ENCODE data around the gene EIF2B4.

Gene EIF2B4

DNA sequence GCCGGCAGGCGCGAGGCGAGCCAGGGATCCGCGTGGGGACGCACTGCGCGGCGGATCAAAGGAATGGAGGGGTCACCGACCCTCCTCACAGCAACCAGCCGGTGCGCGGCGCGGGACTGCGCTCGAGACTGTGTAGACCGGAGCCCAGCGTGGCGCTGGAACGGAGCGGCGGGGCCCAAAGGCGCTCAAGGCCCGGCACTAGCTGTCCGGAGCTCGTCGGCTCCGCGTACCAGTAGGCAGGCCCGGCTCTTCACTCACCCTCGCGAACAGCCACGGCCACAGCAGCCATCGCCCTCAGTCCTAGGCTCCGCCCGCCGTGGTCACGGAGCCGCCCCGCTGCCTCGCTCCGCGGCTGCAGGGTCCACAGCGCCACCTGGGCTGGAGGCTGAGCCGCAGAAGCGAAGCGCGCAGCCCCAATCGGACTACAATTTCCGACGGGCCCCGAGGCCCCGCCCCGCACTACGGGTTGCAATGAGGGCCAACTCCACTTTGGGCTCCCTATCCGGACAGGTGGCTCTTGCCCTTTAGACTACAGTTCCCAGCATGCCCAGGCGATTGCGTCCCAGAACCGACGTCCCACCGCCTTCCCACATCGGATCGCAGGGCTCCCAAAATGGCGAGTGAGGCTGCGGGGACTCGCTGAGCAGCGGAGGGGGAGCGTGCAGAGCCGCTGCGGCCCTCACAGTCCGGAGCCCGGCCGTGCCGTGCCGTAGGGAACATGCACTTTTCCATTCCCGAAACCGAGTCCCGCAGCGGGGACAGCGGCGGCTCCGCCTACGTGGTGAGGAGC, at the start of gene EIF2B4, which contains the start of gene SNX17:
Gene EIF2B4 (minus strand): TSS at position 313 of the 790 bp plus-strand sequence. CDS start 24 bp downstream, at position 289.
Gene SNX17 (plus strand): TSS at position 591 of the 790 bp plus-strand sequence. CDS start 128 bp downstream, at position 719.
- peak; percentile 99 for DNase-seq (ENCODE audit: low read depth)

DNA sequence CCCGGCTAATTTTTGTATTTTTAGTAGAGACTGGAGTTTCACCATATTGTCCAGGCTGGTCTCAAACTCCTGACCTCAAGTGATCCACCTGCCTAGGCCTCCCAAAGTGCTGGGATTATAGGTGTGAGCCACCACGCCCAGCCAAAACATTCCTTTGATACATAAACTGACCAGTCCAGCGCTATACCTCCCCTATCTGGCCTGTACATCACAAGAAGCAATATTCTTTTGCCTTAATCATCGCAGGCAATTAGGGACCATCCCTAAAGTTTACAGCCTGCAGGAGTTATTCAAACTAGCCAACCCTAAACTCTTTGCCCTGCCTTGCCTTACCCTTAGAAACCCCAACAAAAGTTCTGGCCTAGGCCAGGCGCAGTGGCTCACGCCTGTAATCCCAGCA, 46.0 kb upstream of the EIF2B4 start:
- no peak for DNase-seq (ENCODE audit: low read depth)

DNA sequence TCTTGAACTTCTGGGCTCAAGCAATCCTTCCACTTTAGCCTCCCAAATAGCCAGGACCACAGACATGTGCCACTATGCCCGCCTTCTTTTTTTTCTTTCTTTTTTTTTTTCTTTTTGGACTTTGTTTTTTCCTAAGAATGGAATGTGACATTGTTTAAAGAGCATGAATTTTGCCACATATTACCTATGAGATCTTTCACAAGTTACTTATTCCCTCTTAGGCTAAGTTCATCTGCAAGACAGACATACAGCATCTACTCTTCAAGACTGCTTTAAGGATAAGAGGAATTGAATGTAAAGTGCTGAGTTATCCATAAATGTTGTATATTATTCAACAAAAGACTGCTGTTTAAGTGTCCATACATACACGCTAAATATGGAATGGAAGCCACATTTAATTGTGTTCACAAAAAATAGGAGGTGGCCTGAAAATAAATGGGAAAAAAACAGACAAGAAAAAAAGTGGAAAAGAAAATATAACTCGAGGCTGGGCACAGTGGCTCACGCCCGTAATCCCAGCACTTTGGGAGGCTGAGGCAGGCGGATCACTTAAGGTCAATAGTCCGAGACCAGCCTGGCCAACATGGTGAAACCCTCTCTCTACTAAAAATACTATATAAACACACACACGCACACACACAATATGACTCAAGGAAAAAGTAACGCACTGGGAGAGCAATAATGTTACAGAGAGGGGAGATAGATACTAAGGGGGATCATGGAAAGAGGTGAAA, 42.4 kb upstream of the EIF2B4 start:
- DNase-seq (ENCODE audit: low read depth) = no peak

DNA sequence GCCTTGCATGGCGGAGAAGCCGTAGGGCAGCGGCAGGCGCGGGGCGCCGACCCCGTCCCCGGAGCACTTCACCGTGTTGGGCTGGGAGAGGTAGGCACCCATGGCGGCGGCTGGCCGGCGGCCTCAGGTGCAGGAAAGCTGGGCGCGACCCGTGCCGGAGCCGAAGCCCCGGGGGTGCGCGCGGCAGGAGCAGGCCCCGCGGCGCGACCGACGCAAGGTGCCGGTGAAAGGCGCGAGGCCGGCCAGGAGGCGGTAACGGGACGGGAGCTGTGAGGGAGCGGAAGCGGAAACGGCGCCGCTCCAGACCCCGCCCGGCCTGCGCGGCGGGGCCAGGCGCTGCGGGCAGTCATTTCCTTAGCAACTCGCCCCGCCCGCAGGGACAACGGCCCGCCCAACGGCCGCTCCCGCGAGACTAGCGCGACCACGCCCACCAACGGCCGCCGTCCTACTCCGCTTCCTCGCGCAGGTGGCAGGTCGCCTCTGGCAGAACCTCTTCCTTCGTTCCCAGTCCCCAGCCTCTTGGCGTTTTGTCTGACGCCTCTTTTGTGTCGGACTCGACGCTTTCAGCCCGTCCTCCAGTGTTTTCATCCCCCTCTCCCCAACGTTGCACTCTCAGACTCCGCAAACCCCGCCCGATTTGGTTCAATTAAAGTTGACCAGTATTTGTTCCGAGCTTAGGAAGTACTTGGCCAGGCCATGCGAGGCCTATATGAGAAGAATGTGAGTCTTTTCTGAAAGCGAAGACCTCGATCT, 39.4 kb upstream of the EIF2B4 start, which contains the start of gene PPM1G:
Gene PPM1G (minus strand): TSS at position 271 of the 753 bp plus-strand sequence. CDS start 169 bp downstream, at position 102.
- peak; percentile 86 for DNase-seq (ENCODE audit: low read depth)

DNA sequence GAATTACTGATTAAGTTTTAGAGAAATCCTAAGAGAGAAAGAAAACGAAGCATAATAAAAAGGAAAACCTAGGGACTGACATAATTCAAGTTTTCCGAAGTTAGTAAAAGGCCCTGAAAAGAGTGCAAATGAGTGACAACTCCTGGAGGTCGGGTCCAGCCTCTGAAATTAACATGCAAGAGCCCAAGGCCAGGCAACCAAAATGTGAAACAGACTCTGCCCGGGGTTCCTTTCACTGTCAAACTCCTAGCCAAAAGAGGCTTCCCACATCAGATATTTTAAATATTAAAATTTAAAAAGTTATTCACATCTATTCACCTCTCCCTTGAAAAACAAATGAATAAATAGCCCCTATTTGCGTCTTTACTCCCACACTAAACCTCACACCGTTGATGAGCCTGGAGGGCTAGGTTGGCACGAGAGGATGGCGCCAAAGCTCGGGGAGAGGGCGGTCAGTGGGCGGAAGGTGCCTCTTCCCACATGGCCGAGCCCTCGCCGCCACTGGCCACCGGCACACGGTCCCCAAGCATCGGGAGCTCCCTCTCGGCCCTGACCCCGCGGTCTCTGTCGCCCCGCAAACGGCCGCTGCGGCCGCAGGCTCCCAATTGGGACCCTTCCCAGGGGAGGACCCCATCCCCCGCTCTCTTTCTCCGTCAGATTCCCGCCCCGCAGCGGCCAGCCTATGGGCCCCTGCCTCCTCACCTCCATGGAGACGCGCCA, 38.6 kb upstream of the EIF2B4 start:
- no peak for DNase-seq (ENCODE audit: low read depth)

DNA sequence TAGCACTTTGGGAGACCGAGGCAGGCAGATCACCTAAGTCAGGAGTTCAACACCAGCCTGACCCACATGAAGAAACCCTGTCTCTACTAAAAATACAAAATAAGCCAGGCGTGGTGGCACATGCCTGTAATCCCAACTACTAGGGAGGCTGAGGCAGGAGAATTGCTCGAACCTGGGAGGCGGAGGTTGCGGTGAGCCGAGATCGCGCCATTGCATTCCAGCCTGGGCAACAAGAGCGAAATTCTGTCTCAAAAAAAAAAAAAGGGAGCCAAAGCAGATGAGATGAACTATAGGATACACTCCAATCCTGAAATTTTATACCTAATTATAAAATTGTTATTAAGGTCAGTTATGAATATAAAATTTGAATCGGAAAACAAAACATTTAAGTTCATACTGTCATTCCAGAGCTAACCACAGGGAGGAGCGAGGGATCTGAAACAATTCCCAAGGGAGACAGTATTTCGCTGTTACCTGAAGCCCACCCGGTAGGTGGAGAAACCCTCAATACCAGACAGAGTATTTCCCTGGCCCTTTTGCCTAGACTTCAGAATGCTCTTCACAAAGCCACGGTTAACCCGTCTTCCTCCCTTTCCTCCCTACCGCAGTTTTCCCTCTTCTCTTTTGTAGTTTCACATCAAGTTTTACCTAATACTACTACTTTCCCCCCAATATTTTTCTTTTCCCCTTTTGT, 37.8 kb upstream of the EIF2B4 start:
- DNase-seq (ENCODE audit: low read depth) = no peak

DNA sequence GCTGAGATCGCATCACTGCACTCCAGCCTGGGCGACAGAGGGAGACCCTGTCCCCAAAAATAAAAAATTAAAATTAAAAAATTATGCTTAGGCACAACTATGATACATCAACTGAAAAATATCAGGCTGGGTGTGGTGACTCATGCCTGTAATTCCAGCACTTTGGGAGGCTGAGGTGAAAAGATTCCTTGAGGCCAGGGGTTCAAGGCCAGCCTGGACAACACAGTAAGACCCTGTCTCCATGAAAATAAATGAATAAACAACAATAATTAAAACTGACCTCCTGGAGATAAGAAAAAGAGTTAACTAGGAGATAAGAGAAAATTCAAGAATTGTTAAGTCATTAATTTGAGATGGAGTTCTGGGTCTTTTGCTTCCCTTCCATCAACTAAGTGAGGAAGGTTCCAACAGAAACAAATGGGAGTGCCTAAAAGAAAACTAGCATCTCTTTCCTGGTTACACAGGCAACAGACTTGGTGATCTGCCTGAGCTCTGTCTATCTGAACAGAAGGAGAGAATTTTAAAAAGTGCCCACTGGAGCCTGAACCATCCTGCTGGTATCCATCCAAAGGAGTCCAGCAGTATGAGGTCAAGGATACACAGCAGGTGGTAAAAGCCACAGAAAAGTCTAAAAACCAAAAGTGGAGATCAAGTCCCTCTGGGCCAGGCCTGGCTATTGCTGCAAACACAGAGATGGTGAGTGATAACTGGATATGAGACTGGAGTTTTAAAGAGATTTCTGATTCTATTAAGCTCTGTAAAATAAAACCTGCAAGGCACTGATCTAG, 30.4 kb upstream of the EIF2B4 start:
- DNase-seq (ENCODE audit: low read depth) = no peak

DNA sequence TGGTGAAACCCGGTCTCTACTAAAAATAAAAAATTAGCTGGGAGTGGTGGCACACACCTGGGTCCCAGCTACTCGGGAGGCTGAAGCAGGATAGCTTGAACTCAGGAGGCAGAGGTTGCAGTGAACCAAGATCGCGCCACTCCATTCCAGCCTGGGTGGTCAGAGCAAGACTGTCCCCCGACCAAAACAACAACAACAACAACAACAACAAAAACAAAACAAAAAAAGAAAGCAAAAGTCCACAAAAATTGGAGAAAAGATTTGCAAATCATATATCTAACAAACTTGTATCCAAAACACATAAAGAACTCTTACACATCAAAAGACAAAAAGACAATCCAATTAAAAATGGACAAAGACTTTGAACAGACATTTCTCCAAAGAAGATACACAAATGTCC, 28.8 kb upstream of the EIF2B4 start:
- DNase-seq (ENCODE audit: low read depth) = no peak

DNA sequence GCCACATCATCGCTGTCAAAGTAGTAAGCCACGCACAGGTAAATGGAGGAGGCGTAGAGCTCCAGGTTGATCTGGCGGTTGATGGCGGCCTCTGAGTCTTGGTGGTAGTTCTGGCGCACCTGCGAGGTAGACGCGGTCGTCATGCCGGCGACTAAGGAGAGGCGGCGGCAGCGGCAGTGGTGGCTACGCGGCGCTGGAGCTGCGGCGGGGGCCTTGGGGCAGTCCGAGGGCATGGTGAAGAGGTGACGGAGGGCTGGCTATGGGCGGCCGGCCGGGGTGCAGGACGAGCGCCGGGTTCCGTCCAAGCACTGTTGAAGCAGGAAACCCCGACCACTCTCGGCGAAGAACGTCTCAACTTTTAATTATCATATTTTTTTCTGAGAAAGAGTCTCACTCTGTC, 23.1 kb upstream of the EIF2B4 start:
- DNase-seq (ENCODE audit: low read depth) = no peak

DNA sequence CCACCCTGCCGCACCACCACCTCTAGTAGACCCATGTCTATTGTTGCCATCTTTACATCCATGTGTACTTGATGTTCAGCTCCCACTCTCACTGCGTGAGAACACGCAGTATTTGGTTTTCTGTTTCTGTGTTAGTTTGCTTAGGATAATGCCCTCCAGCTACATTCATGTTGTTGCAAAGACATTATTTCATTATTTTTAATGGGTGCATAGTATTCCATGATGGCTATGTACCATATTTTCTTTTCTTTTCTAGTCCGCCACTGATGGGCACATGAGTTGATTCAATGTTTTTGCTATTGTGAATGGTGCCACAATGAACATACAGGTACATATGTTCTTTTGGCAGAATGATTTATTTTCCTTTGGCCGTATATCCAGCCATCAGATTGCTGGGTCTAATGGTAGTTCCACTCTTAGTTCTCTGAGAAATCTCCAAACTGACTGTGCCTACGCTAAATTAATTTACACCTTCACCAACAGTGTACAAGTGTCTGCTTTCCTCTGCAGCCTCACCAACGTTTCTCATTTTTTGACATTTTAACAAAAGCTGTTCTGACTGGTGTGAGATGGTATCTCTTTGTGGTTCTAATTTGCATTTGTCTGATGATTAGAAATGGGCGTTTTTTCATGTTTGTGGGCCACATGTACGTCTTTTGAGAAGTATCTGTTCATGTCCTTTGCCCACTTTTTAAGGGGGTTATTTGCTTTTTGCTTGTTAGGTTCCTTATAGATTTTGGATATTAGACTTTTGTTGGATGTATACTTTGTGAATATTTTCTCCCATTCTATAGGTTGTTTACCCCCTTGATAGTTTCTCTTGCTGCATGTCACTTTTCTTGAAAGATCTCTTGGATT, 20.9 kb upstream of the EIF2B4 start:
- no peak for DNase-seq (ENCODE audit: low read depth)

DNA sequence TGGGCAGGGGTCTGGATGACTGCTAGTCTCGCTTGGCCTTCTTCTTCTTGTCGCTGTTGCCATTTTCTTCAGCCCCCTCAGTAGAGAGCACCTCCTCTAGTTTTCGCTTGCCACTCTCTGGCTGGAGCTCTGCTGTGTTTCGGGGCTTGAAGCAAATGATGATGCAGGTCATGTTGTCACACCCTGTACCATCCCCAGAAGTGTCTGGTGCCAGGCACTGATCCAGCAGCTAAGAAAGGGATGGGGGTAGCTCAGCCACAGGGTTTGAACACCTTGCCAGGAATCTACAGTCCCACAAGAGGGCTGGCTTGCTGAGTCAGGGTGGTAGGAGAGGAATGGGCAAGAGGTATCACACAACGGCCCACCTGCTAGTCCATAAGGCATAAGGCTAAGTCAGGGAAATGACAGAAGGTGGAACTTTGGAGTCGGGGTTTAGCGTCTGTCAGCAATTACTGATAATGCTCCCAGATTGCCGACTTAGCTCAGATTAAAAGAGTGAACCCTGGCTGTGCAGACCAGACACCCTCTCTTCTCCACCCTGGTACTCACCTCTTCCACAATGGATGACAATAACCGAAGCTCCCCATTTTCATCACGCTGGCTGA, 11.5 kb upstream of the EIF2B4 start:
- DNase-seq (ENCODE audit: low read depth) = no peak

DNA sequence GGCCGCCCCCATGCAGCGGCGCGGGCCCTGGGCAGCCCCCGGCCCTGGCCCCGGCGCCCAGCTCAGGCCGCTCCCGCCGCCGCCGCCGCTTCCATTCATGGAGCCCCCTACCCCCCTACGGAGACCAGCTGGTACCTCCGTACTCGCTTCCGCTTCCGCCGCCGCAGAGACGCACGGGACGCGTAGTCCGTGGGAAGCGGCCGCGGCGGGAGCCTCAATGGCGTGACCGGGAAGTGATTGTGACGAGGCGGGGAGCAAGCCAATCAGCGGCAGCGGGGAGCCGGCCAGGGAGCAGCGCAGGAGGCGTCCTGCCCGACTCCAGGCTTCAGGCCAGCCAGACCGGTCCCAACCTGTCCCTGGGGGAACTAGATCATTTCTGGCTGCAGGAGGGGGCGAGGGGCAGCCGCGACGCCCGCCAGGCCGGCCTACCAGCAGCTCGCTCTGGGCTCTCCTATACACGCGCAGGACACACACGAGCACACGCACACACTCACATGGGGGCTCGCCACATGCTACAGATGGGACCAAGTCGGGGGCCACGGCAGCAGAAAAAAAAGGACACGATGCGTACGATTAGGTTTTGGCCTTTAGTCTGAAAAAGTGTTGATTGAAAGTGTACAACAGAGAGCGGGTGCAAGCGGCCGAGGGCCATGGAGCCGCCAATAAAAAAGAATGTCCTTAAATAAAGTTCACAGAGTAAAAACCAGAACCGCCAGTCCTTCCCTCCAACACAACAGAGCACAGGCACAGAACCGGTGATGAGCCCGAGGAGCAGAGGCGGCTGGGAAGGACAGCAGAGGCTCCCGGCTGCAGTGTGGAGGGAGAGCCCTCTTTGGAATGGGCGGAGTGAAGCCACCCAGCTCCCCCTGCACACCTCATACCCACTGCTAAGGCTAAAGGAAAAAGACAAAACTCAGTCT, 10.7 kb upstream of the EIF2B4 start, which contains the start of gene ZNF513:
Gene ZNF513 (minus strand): TSS at position 109 of the 920 bp plus-strand sequence. CDS start 208 bp downstream, outside the sequence.
- DNase-seq (ENCODE audit: low read depth) = peak; percentile 93

DNA sequence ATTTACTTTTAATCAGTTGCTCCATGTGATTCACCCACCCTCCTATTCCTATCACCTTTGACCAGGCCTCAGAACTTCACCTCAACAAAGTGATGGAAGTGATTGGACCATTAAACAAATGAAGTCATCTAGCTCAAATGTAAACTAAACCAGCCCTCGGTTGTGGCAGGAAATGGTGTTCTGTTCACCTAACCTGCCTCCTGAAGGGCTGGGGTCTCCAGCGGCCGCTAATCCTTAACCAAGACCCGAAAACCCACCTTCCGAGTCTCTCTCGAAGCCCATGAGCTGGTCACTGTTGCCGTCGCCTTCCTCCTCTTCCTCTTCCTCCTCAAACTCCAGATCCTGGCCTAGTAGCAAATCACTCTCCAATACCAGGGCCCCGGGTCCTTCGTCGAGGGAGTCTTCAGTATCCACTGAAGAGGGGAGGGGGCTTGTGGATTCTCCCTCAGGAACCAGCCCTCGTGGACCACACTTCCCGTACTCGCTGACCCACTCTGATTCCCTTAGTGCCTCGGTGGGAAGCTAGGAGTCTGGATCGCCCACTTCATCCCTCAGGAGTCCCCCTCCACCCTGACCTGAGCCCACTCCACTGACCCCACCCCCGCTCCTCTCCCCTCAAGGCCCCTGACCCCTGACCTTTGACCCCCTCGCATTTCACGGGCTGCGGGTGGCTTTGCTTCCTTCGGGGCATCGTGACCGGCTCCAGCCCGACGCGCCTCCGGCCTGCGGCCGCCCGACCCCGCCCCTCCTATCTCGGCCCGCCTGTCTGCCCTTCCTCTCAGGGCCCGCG, 9.9 kb upstream of the EIF2B4 start:
- DNase-seq (ENCODE audit: low read depth) = no peak

DNA sequence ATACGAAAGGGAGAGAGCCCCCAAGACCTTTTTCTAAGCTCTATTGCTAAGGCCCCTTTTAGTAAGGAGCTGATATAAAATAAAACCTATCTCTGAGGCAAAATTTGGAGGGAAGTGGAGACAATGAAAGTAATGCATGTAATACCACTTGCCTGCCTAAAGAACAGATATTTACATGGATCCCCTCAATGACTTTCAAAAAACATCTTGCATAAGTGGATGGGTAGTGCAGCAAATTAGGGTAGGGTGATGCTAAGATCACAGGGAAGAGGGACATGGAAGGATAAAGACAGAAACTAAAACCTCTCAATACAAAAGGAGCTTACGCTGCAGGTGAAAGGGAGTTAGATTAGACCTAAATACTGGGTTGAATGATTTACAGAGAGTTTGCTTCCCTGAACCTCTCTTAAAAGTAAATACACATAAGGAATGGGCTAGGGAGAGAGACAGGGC, 9.3 kb upstream of the EIF2B4 start:
- DNase-seq (ENCODE audit: low read depth) = no peak

DNA sequence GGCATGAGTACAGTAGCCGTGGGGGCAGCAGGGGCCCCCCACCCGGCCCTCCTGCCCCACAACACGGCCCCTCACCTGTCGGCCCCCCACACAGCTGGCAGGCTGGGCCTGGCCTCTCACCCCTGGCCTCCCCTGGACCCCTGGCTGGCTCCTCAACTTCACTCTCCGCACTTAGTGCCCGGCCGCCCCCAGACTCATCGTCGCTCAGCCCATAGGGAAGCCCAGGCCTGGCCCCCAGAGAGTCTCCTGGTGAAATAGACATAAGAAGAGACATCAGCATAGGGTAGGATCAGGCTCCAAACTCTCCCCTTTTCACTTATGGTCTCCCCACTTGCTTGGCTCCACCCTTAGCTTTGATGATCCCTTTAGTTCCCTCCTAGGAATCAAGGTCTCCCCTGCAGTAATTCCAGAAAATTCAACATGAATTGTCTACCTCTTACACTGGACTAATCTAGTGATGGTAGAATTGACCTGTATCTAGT, 8.7 kb upstream of the EIF2B4 start:
- no peak for DNase-seq (ENCODE audit: low read depth)

DNA sequence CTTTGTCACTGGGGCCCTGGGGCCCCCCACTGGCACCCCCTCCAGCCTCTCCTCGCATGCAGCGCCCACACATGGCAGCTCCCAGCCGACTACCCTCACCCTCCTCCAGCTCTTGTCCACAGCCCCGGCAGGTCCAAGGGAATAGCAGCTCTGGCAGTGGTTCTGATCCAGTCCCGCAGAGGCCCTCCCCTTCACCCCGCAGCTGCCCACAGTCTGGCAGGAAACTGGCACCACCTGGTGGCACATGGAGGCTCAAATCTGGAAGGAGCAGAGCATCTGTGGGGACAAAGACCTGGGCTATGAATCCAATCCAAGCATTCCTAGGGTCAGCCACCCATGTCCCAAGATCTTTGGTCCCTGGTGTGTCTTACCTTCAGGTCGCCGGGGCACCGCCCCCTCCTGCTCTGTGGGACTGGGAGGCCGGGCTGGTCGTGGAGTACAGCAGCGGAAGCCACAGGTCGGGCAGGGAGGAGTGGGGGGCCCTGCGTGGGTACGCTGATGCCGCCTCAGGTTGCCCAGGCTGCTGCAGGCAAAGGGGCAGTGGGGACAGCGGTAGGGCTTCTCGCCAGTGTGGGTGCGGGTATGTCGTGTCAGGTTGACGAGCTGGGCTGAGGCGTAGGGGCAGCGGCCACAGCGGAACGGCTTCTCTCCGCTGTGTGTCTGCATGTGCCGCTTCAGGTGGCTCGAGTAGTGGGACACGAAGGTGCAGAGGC, 8.1 kb upstream of the EIF2B4 start:
- DNase-seq (ENCODE audit: low read depth) = peak; percentile 5

Measured in stromal cell of bone marrow (primary cell).